Stimulated activated CD4-positive, alpha-beta T cell treated with anti-CD3 and anti-CD28 coated beads, Interleukin-4, amount 100 ng/mL, for 48 hours (primary cell): ENCODE results near the gene DNAH1.

Experiments used
- DNase-seq, 2 donors: peaks; one replicate each; pipeline ENCODE4 v3.0.0-alpha.2; 2020; ENCODE audit warnings: low read depth in 2 of 2

DNAH1 gene

GRCh38 chr3:52357151-52358080 is 41.3 kb downstream of the DNAH1 start:
- DNase-seq, result no peak

- DNase-seq, result no peak
Measured at GRCh38 chr3:52358362-52358940, 42.3 kb downstream of the DNAH1 start.

GRCh38 chr3:52359116-52359855 is 43.2 kb downstream of the DNAH1 start:
- no peak for DNase-seq

GRCh38 chr3:52361011-52361410 is 44.9 kb downstream of the DNAH1 start:
- DNase-seq, result no peak

GRCh38 chr3:52361454-52361853 is 45.3 kb downstream of the DNAH1 start:
- no peak for DNase-seq

GRCh38 chr3:52361898-52362297 is 45.8 kb downstream of the DNAH1 start:
- no peak for DNase-seq

GRCh38 chr3:52364322-52365035 is 48.4 kb downstream of the DNAH1 start:
- DNase-seq, result no peak

- no peak for DNase-seq
Measured at GRCh38 chr3:52366527-52366926, 50.4 kb downstream of the DNAH1 start.

GRCh38 chr3:52367891-52368880 is 52.1 kb downstream of the DNAH1 start:
- no peak for DNase-seq

GRCh38 chr3:52370531-52370930 is 54.4 kb downstream of the DNAH1 start:
- no peak for DNase-seq

- no peak for DNase-seq
Measured at GRCh38 chr3:52372822-52373504, 56.8 kb downstream of the DNAH1 start.

- DNase-seq, result no peak
Measured at GRCh38 chr3:52373676-52374075, 57.6 kb downstream of the DNAH1 start.

GRCh38 chr3:52374173-52374572 is 58.1 kb downstream of the DNAH1 start:
- no peak for DNase-seq

- no peak for DNase-seq
Measured at GRCh38 chr3:52379610-52380009, 63.5 kb downstream of the DNAH1 start.

- no peak for DNase-seq
Measured at GRCh38 chr3:52380023-52380422, 63.9 kb downstream of the DNAH1 start.

GRCh38 chr3:52381623-52382022 is 65.5 kb downstream of the DNAH1 start:
- no peak for DNase-seq

GRCh38 chr3:52383446-52383845 is 67.3 kb downstream of the DNAH1 start:
- DNase-seq, result no peak

- DNase-seq, result no peak
Measured at GRCh38 chr3:52384019-52384761, 68.1 kb downstream of the DNAH1 start.

- no peak for DNase-seq
Measured at GRCh38 chr3:52385157-52385556, 69.0 kb downstream of the DNAH1 start.
